Measurements from ENCODE around the gene PCDHGA7.

DNA sequence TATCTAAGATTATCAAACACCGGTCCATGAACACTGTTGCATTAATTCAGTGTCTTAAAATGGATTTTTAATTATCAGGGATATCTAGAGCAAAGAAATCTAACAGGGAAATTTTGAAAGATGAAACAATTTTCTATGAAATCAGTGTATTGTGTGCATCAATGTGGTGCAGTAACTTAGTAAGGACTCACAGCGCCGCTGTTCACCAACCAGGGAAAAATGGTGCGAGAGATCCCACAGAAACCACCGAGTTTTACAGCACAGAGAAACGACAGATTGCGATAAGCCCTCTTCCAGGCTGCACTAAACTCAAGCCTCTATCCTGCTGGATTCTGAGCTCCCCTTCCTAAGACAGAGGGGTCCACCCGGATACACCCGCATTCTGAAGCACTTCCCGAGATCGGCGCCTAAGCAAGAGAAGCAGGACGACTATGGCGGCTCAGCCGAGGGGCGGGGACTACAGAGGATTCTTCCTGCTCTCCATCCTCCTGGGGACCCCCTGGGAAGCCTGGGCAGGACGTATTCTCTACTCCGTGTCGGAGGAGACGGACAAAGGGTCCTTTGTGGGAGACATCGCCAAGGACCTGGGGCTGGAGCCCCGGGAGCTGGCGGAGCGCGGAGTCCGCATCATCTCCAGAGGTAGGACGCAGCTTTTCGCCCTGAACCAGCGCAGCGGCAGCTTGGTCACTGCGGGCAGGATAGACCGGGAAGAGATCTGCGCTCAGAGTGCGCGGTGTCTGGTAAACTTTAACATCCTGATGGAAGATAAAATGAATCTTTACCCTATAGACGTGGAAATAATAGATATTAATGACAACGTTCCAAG is at the start of gene PCDHGA7:
- TF ChIP-seq, protein P1, sequence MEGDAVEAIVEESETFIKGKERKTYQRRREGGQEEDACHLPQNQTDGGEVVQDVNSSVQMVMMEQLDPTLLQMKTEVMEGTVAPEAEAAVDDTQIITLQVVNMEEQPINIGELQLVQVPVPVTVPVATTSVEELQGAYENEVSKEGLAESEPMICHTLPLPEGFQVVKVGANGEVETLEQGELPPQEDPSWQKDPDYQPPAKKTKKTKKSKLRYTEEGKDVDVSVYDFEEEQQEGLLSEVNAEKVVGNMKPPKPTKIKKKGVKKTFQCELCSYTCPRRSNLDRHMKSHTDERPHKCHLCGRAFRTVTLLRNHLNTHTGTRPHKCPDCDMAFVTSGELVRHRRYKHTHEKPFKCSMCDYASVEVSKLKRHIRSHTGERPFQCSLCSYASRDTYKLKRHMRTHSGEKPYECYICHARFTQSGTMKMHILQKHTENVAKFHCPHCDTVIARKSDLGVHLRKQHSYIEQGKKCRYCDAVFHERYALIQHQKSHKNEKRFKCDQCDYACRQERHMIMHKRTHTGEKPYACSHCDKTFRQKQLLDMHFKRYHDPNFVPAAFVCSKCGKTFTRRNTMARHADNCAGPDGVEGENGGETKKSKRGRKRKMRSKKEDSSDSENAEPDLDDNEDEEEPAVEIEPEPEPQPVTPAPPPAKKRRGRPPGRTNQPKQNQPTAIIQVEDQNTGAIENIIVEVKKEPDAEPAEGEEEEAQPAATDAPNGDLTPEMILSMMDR (IDR thresholded peaks at IDR 0.05) = no peak
- TF ChIP-seq EZH2 (IDR thresholded peaks at IDR 0.05; ENCODE audit: borderline replicate concordance, insufficient read depth, low read depth, low read length, poor library complexity, severe bottlenecking) = no peak

Measured in B cell (primary cell).